ENCODE data around the gene COMT.

Gene COMT

GRCh38 chr22:20011123-20011992 lies 69.8 kb downstream of the COMT start:
- TF ChIP-seq GATA3 (IDR thresholded peaks at IDR 0.05; ENCODE audit: low read depth, low read length) = no peak
- no peak for TF ChIP-seq GATA2 (IDR thresholded peaks at IDR 0.05; ENCODE audit: low read depth, low read length)

GRCh38 chr22:20011993-20012740 lies 70.6 kb downstream of the COMT start:
- TF ChIP-seq GATA2 (IDR thresholded peaks at IDR 0.05; ENCODE audit: low read depth, low read length) (no peak), GATA3 (IDR thresholded peaks at IDR 0.05; ENCODE audit: low read depth, low read length) (no peak)

- no peak for TF ChIP-seq GATA3 (IDR thresholded peaks at IDR 0.05; ENCODE audit: low read depth, low read length)
- no peak for TF ChIP-seq GATA2 (IDR thresholded peaks at IDR 0.05; ENCODE audit: low read depth, low read length)
Observed at GRCh38 chr22:20012741-20013331, 71.3 kb downstream of the COMT start.

- TF ChIP-seq GATA2 (IDR thresholded peaks at IDR 0.05; ENCODE audit: low read depth, low read length) (no peak), GATA3 (IDR thresholded peaks at IDR 0.05; ENCODE audit: low read depth, low read length) (no peak)
Observed at GRCh38 chr22:20013382-20013871, 71.9 kb downstream of the COMT start.

- TF ChIP-seq GATA3 (IDR thresholded peaks at IDR 0.05; ENCODE audit: low read depth, low read length) (no peak), GATA2 (IDR thresholded peaks at IDR 0.05; ENCODE audit: low read depth, low read length) (no peak)
Observed at GRCh38 chr22:20014526-20015186, 73.1 kb downstream of the COMT start.

GRCh38 chr22:20015187-20015625 lies 73.6 kb downstream of the COMT start:
- no peak for TF ChIP-seq GATA3 (IDR thresholded peaks at IDR 0.05; ENCODE audit: low read depth, low read length)
- TF ChIP-seq GATA2 (IDR thresholded peaks at IDR 0.05; ENCODE audit: low read depth, low read length) = no peak

GRCh38 chr22:20015971-20016733 lies 74.6 kb downstream of the COMT start:
- TF ChIP-seq GATA3 (IDR thresholded peaks at IDR 0.05; ENCODE audit: low read depth, low read length) = no peak
- no peak for TF ChIP-seq GATA2 (IDR thresholded peaks at IDR 0.05; ENCODE audit: low read depth, low read length)

GRCh38 chr22:20016734-20017621 lies 75.4 kb downstream of the COMT start, which contains the start of gene ARVCF:
TSS of gene ARVCF (minus strand) at chr22:20016823. CDS start at chr22:19990794, 26,029 bp downstream.
- TF ChIP-seq GATA3 (IDR thresholded peaks at IDR 0.05; ENCODE audit: low read depth, low read length) (no peak), GATA2 (IDR thresholded peaks at IDR 0.05; ENCODE audit: low read depth, low read length) (no peak)

GRCh38 chr22:20017622-20017958 lies 76.0 kb downstream of the COMT start:
- no peak for TF ChIP-seq GATA3 (IDR thresholded peaks at IDR 0.05; ENCODE audit: low read depth, low read length)
- TF ChIP-seq GATA2 (IDR thresholded peaks at IDR 0.05; ENCODE audit: low read depth, low read length) = no peak

GRCh38 chr22:20018001-20018400 lies 76.4 kb downstream of the COMT start:
- no peak for TF ChIP-seq GATA2 (IDR thresholded peaks at IDR 0.05; ENCODE audit: low read depth, low read length)
- no peak for TF ChIP-seq GATA3 (IDR thresholded peaks at IDR 0.05; ENCODE audit: low read depth, low read length)
